TTC549 (cell line): ENCODE data around the gene ABCA1.

Source experiments
- FAIRE-seq: peaks from 2 replicates; lab custom pipeline; 2012; peaks lifted over from hg19 to GRCh38; lab: Jason Lieb, UNC

The ABCA1 gene

GRCh38 chr9:104748359-104749031 is 179.5 kb downstream of the ABCA1 start:
- FAIRE-seq = no peak

GRCh38 chr9:104747565-104748358 is 180.2 kb downstream of the ABCA1 start, which contains the start of gene NIPSNAP3A:
Gene NIPSNAP3A (plus strand): TSS chr9:104747683. CDS start chr9:104747793, 110 bp downstream.
- FAIRE-seq = no peak

- no peak for FAIRE-seq
Measured at GRCh38 chr9:104747245-104747564, 180.8 kb downstream of the ABCA1 start.

- no peak for FAIRE-seq
Measured at GRCh38 chr9:104746798-104747197, 181.2 kb downstream of the ABCA1 start.

GRCh38 chr9:104746285-104746684 is 181.7 kb downstream of the ABCA1 start:
- no peak for FAIRE-seq

- FAIRE-seq = no peak
Measured at GRCh38 chr9:104745852-104746251, 182.1 kb downstream of the ABCA1 start.

- FAIRE-seq = peak; percentile 89
Measured at GRCh38 chr9:104743376-104743985, 184.5 kb downstream of the ABCA1 start.

- FAIRE-seq = no peak
Measured at GRCh38 chr9:104740621-104741020, 187.3 kb downstream of the ABCA1 start.

GRCh38 chr9:104738452-104738851 is 189.5 kb downstream of the ABCA1 start:
- FAIRE-seq = no peak
